NCI-H2107 (cell line): ENCODE data around the gene C11orf68.
A peak's percentile ranks its signal among the peaks of the same experiment; 100 is the strongest.
"Not testable (repeated sequence)": the region's sequence is repeated elsewhere in the genome, so short reads cannot be mapped to it uniquely, and the experiment has no call there.

ENCODE experiments used
- DNase-seq: peaks from one replicate; lab custom pipeline; 2025; lab: John Stamatoyannopoulos, UW

Gene C11orf68

GRCh38 chr11:65918211-65919140 is at the start of gene C11orf68:
TSS of gene C11orf68 (minus strand) at chr11:65919062. CDS start at chr11:65919031, 31 bp downstream.
- DNase-seq, result no peak

- DNase-seq, result no peak
Observed at GRCh38 chr11:65967329-65967934, 48.6 kb upstream of the C11orf68 start.

GRCh38 chr11:65965986-65966762 is 47.3 kb upstream of the C11orf68 start:
- DNase-seq, result no peak

DNA sequence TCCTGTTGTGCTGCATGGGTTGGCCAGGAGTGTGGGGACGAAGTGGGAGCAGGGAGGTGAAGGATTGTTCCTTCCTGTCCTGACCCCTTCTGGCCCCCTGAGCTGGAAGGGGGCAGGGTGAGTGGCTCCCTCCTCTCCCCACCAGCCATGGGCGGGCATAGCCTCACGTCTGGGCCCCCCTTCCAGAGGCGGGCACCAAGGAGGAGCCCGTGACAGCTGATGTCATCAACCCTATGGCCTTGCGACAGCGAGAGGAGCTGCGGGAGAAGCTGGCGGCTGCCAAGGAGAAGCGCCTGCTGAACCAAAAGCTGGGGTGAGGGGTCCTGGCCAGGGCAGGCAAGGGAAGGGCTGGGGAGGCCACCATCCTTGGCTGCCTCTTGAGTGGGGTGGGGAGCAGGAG is 46.0 kb upstream of the C11orf68 start:
- DNase-seq, result no peak

DNA sequence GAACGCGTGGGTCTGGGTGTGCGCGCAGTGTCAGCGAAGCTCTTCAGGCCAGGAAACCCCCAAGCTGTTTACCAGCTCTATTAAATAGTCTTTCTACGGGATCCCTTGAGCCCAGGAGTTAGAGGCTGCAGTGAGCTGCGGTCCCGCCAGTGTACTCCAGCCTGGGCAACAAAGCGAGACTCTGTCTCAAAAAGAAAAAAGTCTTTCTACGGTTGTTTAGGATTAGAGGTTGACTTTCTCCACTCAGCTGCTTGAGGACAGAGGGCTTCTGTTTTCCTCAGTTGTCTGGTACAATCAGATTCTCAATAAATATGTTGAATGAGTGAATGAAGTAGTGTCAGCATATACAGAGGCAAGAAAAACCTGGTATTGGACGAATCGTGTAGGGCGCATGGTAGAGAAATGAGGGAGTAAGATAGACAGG is 43.3 kb upstream of the C11orf68 start:
- DNase-seq, result no peak

GRCh38 chr11:65961267-65962140 is 42.6 kb upstream of the C11orf68 start, which contains the start of gene SART1:
TSS of gene SART1 (plus strand) at chr11:65961734. CDS start at chr11:65961781, 47 bp downstream.
- peak; percentile 97 for DNase-seq

DNA sequence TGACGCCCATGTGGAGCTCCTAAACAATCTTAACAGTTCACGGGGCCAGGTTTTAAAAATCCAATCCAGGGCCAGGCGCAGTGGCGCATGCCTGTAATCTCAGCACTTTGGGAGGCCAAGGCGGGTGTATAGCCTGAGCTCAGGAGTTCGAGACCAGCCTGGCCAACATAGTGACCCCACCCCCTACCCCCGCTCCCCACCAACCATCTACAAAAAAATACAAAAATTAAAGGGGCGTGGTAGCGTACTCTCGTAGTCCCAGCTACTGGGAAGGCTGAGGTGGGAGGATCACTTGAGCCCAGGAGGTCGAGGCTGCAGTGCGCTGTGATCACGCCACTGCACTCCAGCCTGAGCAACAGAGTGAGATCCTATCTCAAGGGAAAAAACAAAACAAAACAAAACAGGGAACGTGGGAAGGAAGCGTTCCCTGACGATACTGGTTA is 42.0 kb upstream of the C11orf68 start:
- no peak for DNase-seq

GRCh38 chr11:65958774-65959420 is 40.0 kb upstream of the C11orf68 start:
- DNase-seq, result peak; percentile 5

- DNase-seq, result no peak
Observed at GRCh38 chr11:65958291-65958690, 39.4 kb upstream of the C11orf68 start.

DNA sequence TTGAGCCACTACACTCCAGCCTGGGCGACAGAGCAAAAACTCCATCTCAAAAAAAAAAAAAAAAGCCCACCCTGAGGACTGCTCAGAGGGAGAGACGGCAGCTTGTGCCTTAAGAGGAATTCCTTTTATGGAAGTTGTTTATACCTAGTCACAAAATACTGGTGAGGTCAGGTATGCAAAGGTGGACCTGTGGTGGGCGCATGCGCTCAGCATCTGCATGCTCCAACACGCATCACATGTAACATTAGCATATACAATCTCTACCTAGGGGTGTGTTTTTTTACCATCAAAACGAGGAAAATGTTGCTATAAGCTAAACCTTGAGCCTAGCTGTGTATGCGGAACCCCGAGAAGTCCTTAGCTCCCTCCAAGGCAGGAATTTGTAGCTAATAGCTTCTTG is 35.9 kb upstream of the C11orf68 start:
- no peak for DNase-seq

GRCh38 chr11:65953471-65953870 is 34.6 kb upstream of the C11orf68 start:
- no peak for DNase-seq

- no peak for DNase-seq
Observed at GRCh38 chr11:65952052-65952521, 33.2 kb upstream of the C11orf68 start.

DNA sequence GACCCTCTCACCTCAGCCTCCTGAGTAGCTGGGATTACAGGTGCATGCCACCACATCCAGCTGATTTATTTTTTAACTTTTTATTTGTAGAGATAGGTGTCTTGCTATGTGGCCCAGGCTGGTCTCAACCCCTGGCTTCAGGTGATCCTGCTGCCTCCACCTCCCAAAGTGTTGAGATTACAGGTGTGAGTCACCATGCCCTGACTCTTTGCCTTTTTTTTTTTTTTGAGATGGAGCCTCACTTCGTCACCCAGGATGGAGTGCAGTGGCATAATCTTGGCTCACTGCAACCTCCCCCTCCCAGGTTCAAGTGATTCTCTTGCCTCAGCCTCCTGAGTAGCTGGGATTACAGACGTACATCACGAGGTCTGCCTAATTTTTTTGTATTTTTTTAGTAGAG is 32.8 kb upstream of the C11orf68 start:
- DNase-seq, result not testable (repeated sequence)

DNA sequence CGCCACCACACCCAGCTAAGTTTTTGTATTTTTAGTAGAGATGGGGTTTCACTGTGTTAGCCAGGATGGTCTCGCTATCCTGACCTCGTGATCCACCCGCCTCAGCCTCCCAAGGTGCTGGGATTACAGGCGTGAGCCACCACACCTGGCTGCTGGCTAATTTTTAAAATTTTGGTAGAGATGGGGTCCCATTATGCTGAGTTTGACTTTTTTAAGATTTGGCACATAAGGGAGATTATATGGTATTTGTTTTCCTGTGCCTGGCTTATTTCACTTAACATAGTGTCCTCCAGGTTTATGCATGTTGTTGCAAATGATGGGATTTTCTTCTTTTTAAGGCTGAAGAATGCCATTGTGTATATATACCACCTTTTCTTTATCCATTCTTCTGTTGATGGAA is 31.8 kb upstream of the C11orf68 start:
- DNase-seq, result not testable (repeated sequence)

- DNase-seq, result no peak
Observed at GRCh38 chr11:65947603-65948125, 28.8 kb upstream of the C11orf68 start.

GRCh38 chr11:65947133-65947532 is 28.3 kb upstream of the C11orf68 start:
- DNase-seq, result no peak

DNA sequence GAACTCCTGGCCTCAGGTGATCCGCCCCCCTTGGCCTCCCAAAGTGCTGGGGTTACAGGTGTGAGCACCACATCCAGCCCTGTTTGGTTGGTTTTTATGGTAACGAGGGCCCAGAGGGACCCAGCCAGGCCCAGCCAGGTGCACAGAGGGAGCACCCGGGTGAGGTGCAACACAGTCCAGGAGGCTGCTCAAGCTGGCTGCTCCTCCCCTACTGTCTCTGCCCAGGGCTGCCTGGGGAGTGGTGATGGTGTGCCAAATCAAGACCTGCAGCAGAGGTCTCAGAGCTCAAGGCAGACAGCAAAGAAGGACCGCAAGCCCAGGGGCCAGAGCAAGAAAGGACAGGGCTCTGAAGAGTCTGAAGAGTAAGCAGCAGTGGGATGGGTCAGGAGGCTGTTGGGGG is 27.8 kb upstream of the C11orf68 start:
- no peak for DNase-seq

GRCh38 chr11:65945941-65946558 is 27.2 kb upstream of the C11orf68 start:
- no peak for DNase-seq

- DNase-seq, result no peak
Observed at GRCh38 chr11:65945430-65945911, 26.6 kb upstream of the C11orf68 start, which contains the start of gene TSGA10IP. TSS of gene TSGA10IP (plus strand) at chr11:65945480. CDS start at chr11:65945676, 196 bp downstream.

DNA sequence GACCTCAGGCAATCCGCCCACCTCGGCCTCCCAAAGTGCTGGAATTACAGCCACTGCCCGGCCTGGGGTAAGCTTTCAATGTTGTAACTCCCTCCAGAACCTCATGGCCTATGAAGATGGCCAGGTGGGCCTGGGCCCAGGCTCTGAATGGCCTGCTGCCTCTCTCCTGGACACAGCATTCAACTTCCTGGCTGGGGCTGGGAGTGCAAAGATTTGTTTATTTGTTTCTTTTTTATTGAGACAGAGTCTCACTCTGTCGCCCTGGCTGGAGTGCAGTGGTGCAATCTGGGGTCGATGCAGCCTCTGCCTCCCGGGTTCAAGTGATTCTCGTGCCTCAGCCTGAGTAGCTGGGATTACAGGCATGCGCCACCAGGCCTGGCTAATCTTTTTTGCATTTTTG is 25.9 kb upstream of the C11orf68 start:
- no peak for DNase-seq
